Liver (tissue), 9 donors: ENCODE results near the gene LY6G5B. TPM values are rescaled to one million over a fixed set of nuclear protein-coding genes. Genes with fewer than 3 reads are reported as not detected.

Experiments
- DNase-seq: peaks from one replicate; pipeline ENCODE4 v3.0.0-alpha.2; 2017; ENCODE audit warnings: low spot score
- H3K27ac ChIP-seq, 2 donors: one replicate each; pipeline ENCODE4 v1.7.0; 2013; ENCODE audit warnings: inconsistent platforms in 2 of 2, low read length in 2 of 2, control low read depth in 1 of 2, low read depth in 1 of 2, mild to moderate bottlenecking in 1 of 2
- H3K27me3 ChIP-seq, 4 donors: one replicate each; pipeline versions ENCODE4 v1.6.1 to v1.7.0; 2013; ENCODE audit warnings: low read length in 3 of 4, inconsistent platforms in 1 of 4, mild to moderate bottlenecking in 1 of 4, moderate library complexity in 1 of 4; ENCODE audit not compliant: control insufficient read depth in 4 of 4, insufficient read depth in 4 of 4
- H3K36me3 ChIP-seq, 4 donors: one replicate each; pipeline versions ENCODE4 v1.6.1 to v1.7.0; 2013; ENCODE audit warnings: low read length in 3 of 4, mild to moderate bottlenecking in 3 of 4, low read depth in 1 of 4, moderate library complexity in 1 of 4; ENCODE audit not compliant: control insufficient read depth in 4 of 4, insufficient read depth in 3 of 4
- H3K4me1 ChIP-seq, 4 donors: one replicate each; pipeline versions ENCODE4 v1.6.1 to v1.7.0; 2013; ENCODE audit warnings: low read length in 3 of 4, mild to moderate bottlenecking in 3 of 4, moderate library complexity in 1 of 4; ENCODE audit not compliant: control insufficient read depth in 4 of 4, insufficient read depth in 4 of 4
- H3K4me3 ChIP-seq, 3 donors: one replicate each; pipeline versions ENCODE4 v1.6.1 to v1.7.0; 2013; ENCODE audit warnings: low read length in 3 of 3, control low read depth in 1 of 3, low read depth in 1 of 3, mild to moderate bottlenecking in 1 of 3
- H3K9ac ChIP-seq, 2 donors: one replicate each; pipeline ENCODE4 v1.7.0; 2013; ENCODE audit warnings: low read length in 2 of 2, mild to moderate bottlenecking in 2 of 2, moderate library complexity in 2 of 2, control low read depth in 1 of 2, low read depth in 1 of 2
- H3K9me3 ChIP-seq, 4 donors: one replicate each; pipeline versions ENCODE4 v1.6.1 to v1.7.0; 2013; ENCODE audit warnings: low read length in 3 of 4; ENCODE audit not compliant: control insufficient read depth in 4 of 4
- ATF3 ChIP-seq: IDR thresholded peaks from 2 replicates; pipeline ENCODE4 v1.6.1; 2016; ENCODE audit warnings: antibody characterized with exemption
- CTCF ChIP-seq: fragments of 150-350 bp; IDR thresholded peaks from 2 replicates; pipeline ENCODE4 v1.5.1; 2017; ENCODE audit warnings: improper control_type of control experiment, low read depth, low read length; ENCODE audit not compliant: missing input control
- EGR1 ChIP-seq, 2 donors: IDR thresholded peaks; 2 replicates each; pipeline ENCODE4 v1.6.1; 2016 to 2018; ENCODE audit warnings: antibody characterized with exemption in 2 of 2, low read depth in 2 of 2
- FOXA1 ChIP-seq: IDR thresholded peaks from 2 replicates; pipeline ENCODE4 v1.6.1; 2016; ENCODE audit warnings: antibody characterized with exemption
- FOXA2 ChIP-seq: IDR thresholded peaks from 2 replicates; pipeline ENCODE4 v1.6.1; 2016; ENCODE audit warnings: antibody characterized with exemption
- GABPA ChIP-seq, 2 donors: IDR thresholded peaks in 1 of 2; conservative IDR thresholded peaks in 1 of 2; 2 replicates each; pipeline ENCODE4 v1.6.1; 2016; ENCODE audit warnings: antibody characterized with exemption in 2 of 2, mild to moderate bottlenecking in 1 of 2, moderate library complexity in 1 of 2
- HNF4A ChIP-seq, 2 donors: conservative IDR thresholded peaks; 2 replicates each; pipeline ENCODE4 v1.6.1; 2016; ENCODE audit warnings: antibody characterized with exemption in 2 of 2, mild to moderate bottlenecking in 2 of 2
- HNF4G ChIP-seq: IDR thresholded peaks from 2 replicates; pipeline ENCODE4 v1.6.1; 2016; ENCODE audit warnings: antibody characterized with exemption
- JUND ChIP-seq, 2 donors: IDR thresholded peaks; 2 replicates each; pipeline ENCODE4 v1.6.1; 2016; ENCODE audit warnings: antibody characterized with exemption in 2 of 2
- MAX ChIP-seq: IDR thresholded peaks from 2 replicates; pipeline ENCODE4 v1.6.1; 2016; ENCODE audit warnings: antibody characterized with exemption
- NR2F2 ChIP-seq: IDR thresholded peaks from 2 replicates; pipeline ENCODE4 v1.6.1; 2016; ENCODE audit warnings: antibody characterized with exemption
- RAD21 ChIP-seq, 2 donors: IDR thresholded peaks; 2 replicates each; pipeline ENCODE4 v1.6.1; 2016; ENCODE audit warnings: antibody characterized with exemption in 2 of 2, mild to moderate bottlenecking in 2 of 2
- REST ChIP-seq: IDR thresholded peaks from 2 replicates; pipeline ENCODE4 v1.6.1; 2016; ENCODE audit warnings: antibody characterized with exemption, mild to moderate bottlenecking
- RXRA ChIP-seq, 2 donors: IDR thresholded peaks; 2 replicates each; pipeline ENCODE4 v1.6.1; 2017 to 2018; ENCODE audit warnings: antibody characterized with exemption in 2 of 2, mild to moderate bottlenecking in 1 of 2
- SP1 ChIP-seq: IDR thresholded peaks from 2 replicates; pipeline ENCODE4 v1.6.1; 2018; ENCODE audit warnings: antibody characterized with exemption, mild to moderate bottlenecking
- TAF1 ChIP-seq: conservative IDR thresholded peaks from 2 replicates; pipeline ENCODE4 v1.6.1; 2016; ENCODE audit warnings: antibody characterized with exemption, mild to moderate bottlenecking
- YY1 ChIP-seq: IDR thresholded peaks from 2 replicates; pipeline ENCODE4 v1.6.1; 2016; ENCODE audit warnings: antibody characterized with exemption, mild to moderate bottlenecking
- ZBTB33 ChIP-seq: IDR thresholded peaks from 2 replicates; pipeline ENCODE4 v1.6.1; 2016; ENCODE audit warnings: antibody characterized with exemption
- WGBS: extraction: QIAGEN DNeasy Blood & Tissue Kit; methylation state at CpG from one replicate; pipeline ENCODE4 v1.1.7; 2013; 5-methylcytosine and 5-hydroxymethylcytosine counted together
- polyA plus RNA-seq, 2 donors: library from polyadenylated mRNA; stranded (reverse) in 1 of 2; unstranded in 1 of 2; fragments of 200-250 nt in 1 of 2; fragments of >200 nt in 1 of 2; fragmentation: Nextera tagmentation in 1 of 2; extraction: Ambion mirVana in 1 of 2; gene quantifications; one replicate each; pipeline versions ENCODE4 v1.2.1 to v1.2.3, GENCODE V29; 2013 to 2015
- total RNA-seq, 2 donors: library from RNA; depleted of rRNA; stranded (reverse); fragments of >200 nt; gene quantifications; one replicate each; pipeline ENCODE4 v1.2.3, GENCODE V29; 2014
- donor health status: healthy.
- donor health status: healthy.
- donor health status: healthy.
- donor health status: healthy.
- donor health status: healthy.

Gene LY6G5B
- total and polyA plus RNA-seq, 4 donors, result 1.2 to 5.9 (median 2.1) TPM

GRCh38 chr6:31702819-31703716 is 33.3 kb downstream of the LY6G5B start, which contains the start of gene ABHD16A:
ABHD16A (minus strand) TSS chr6:31703324; CDS start chr6:31703281, 43 bp downstream.
- H3K9me3 ChIP-seq, result no peaks in the 10 kb centered on the region

More at GRCh38 chr6:31702819-31703716, 33.3 kb downstream of the LY6G5B start, which contains the start of gene ABHD16A:
- Histone ChIP-seq H3K4me1 (peaks cover 0 to 17% (median 14%) of the 10 kb centered on the region in 4 donors), H3K36me3 (peaks cover 0 to 5% (median 3%) of the 10 kb centered on the region in 4 donors), H3K27me3 (no peaks in the 10 kb centered on the region), H3K4me3 (peak within 1 kb of the TSS; percentile 72 to 96 (median 73)), H3K9ac (peak within 1 kb of the TSS; percentile 85 to 98), H3K27ac (peak within 1 kb of the TSS; percentile 94)
- DNase-seq, result peak; percentile 98
- WGBS, result under 1% methylated on average over 54 of the region's 54 CpGs
- TF ChIP-seq ATF3 (peak; percentile 59), ZBTB33 (peak; percentile 97), FOXA2 (peak; percentile 66), JUND (IDR thresholded peaks at IDR 0.05) (peak in 1 of 2 donors; percentile 87), RAD21 (IDR thresholded peaks at IDR 0.05) (peak; percentile 48 to 61), HNF4A (conservative IDR thresholded peaks at IDR 0.05) (peak; percentile 57 to 72), FOXA1 (peak; percentile 73), GABPA (IDR thresholded peaks at IDR 0.05 in 1 of 2, conservative IDR thresholded peaks at IDR 0.05 in 1 of 2) (peak; percentile 46 to 87), MAX (peak; percentile 87), TAF1 (peak; percentile 54), HNF4G (peak; percentile 15), SP1 (peak; percentile 75), CTCF (peak; percentile 9), EGR1 (IDR thresholded peaks at IDR 0.05; ENCODE audit: low read depth in 2 of 2) (peak; percentile 55 to 60), YY1 (peak; percentile 92), RXRA (IDR thresholded peaks at IDR 0.05) (peak; percentile 63 to 66), REST (peak; percentile 79), NR2F2 (peak; percentile 9)
